NCI-H187 (cell line): ENCODE results near the gene LYSMD4.

ENCODE experiments used
- DNase-seq, 2 experiments: peaks; one replicate each; lab custom pipeline; 2025; lab: John Stamatoyannopoulos, UW

Gene LYSMD4

GRCh38 chr15:99731336-99732123, 1.7 kb downstream of the LYSMD4 start:
- DNase-seq = no peak

GRCh38 chr15:99729920-99730319, 3.3 kb downstream of the LYSMD4 start:
- DNase-seq = no peak

- DNase-seq = no peak
These were observed 3.9 kb downstream of the LYSMD4 start for GRCh38 chr15:99729327-99729726.

DNA sequence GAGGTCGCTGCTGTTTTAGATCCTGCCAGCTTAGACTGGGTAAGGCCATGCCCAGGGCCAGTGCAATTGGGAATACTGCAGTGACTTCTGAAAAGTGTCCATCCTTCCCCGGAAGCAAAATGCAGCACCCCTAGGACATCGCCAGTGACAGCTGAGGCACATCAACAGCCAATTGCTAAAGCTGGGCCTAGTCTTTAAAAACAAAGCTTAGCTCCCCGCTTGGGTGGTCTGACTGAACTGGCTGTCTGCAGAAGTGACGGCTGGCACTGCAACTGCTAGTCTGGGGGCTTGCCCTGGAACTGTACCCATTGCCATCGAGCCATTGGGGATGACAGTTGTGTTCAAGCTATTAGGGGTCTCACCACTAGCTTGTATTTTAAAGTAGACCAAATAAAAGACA, 4.3 kb downstream of the LYSMD4 start:
- DNase-seq = no peak

GRCh38 chr15:99727733-99728132, 5.5 kb downstream of the LYSMD4 start:
- no peak for DNase-seq

DNA sequence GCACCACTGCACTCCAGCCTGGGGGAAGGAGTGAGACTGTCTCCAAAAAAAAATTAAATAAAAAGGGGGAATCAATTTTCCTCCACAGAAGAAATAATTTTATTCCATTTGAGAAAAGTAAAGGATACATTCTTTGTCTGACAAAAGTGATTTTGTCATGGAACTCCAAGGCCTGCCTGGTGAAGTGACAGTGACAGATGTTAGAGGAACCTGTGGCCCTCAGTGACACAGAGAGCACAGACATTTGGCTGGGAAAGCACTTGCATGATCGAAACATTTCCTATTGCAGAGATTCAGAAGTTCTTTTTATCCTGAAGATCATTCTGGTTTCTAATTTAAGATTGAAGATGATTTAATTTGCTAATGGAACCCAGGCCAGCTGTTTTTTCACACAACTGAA, 5.9 kb downstream of the LYSMD4 start:
- no peak for DNase-seq

DNA sequence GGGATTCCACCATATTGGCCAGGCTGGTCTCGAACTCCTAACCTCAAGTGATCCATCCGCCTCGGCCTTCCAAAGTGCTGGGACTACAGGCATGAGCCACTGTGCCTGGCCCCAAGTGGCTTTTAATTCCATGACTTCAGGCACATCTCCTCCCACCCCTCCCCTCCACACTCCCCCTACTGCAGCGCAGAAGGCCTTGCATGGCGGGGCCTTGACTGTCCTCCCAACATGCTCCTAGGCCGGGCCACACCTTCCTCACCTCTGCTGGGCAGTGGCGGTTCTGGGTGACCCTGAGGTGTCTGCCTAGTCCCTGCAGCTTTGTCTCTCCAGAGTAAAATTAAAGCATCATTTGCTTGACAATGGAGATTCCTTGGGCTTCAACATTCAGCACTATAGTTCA, 6.9 kb downstream of the LYSMD4 start:
- no peak for DNase-seq

GRCh38 chr15:99722406-99722805, 10.8 kb downstream of the LYSMD4 start:
- DNase-seq = no peak

DNA sequence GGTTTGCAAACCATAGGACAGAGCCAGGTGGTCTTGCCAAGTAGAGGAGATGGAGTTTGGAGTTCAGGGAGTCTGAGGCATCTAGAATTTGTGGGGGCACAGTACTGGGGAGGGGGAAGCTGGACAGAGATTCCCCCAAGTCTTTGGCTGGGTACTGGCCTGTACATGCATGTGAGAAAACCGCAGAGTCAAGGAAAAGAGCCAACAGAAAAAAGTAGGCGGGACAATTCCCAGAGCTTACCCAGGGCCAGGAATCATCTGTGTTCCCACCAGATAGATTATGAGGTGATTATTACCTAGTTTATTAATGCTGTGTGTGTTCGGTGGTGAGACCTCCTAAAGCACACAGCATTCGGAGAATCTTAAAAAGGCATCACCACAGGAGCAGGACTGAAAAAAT, 11.3 kb downstream of the LYSMD4 start:
- DNase-seq = no peak

GRCh38 chr15:99721104-99721778, 12.0 kb downstream of the LYSMD4 start:
- DNase-seq = no peak

DNA sequence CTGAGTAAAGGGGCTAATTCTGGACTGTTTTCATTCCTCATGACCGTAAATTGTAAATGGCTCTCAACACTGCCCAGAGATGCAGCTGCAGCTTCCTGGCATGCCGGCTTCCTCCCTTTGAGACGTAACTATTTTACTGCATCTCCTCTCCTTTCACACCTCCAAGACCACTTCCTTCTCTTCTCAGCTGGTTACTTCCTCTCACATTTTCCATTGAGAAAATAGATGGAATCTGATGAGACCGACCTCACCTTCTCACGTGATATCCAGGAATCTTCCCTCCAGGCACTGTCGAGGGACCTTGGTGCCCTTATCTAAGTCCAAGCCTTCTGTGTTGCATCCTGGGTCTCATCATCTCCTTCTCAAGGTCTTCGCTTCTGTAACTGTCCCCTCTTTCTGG, 12.7 kb downstream of the LYSMD4 start:
- no peak for DNase-seq

DNA sequence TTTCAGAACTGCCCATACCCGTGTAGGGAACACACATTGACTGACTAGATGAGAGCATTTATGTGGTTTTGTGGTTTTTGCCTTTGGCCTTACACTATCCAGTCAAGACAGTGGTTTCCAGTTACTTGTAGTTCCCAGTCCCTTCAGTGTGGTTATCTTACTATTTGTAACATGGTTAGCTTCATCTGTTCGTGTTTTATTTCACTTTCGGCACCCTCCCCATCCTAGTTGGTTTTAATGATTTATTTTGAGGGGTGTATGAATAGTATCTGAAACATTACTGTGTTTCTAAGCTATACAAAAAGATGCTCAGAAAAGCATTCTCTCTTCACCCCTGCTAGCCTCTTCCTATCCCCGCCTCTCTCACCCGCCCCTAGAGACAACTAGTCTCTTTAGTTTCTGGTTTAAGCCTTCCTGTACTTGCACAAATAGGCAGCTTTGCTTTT, 14.1 kb downstream of the LYSMD4 start:
- peak; percentile 41 to 44 for DNase-seq

- DNase-seq = no peak
These were observed 14.8 kb downstream of the LYSMD4 start for GRCh38 chr15:99718421-99718820.

DNA sequence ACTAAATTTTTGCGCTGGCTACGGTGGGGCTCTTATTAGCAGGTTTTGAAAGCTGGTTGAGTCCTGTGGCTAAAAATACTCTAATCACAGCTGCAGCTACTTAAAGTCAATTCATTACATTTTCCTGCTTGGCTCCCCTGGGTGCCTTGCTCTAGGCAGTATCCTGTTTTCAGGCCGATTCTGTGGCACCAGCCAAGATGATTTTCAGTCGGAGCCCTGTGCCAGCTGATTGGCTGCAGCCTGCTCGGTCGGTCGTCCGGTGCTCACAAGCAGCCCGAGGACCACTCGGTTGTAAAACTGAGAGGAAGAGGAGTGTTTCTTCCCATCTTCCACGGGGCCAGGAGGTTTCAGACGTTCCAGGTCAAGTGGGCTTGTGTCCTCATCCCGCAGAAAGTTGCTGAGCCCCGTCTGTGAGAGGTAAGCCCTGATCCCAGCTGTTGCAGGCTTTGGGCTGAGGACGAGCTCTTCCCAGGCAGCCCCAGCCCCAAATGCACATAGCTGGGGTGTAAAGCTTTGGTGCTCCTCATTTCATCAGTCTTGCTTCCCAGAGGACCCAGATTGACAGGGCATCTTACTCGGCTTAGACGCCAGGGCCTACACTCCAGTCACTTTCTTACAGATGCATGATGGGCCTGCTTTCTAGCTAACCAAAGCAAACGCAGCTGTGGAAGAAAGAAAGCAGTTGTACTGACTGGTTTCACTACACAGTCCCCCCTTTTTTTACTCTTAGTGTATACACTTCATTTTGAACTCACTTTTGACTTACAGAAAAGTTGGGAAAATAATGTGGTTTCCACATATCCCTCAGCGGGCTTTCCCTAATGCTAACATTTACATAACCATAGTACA, 15.9 kb downstream of the LYSMD4 start:
- no peak for DNase-seq

DNA sequence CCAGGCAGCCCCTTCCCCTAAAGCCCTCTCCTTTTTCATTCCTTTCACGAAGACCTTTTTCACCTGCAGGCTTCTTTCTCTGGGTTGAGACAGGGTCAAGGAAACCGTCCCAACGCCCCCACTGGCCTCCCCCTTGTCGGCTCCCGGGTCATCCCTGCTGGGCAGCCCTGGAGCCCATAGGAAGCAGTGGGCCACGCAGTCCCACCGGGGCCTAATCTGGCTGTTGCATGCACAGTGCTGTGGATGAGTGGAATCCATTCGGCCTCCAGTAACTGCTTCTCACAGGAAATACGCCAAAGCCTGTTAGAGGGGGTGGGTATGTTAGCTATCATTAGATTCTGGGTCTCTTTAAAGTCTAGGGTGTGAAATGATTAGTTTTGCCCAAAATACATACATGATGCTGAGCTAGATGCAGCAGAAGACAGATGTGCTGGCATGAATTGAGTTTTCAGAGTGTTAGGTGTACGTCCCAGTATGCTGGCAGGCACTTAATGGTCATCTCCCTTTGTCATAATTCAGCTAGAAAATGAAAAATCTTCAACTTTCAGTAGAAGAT, 16.6 kb downstream of the LYSMD4 start:
- no peak for DNase-seq

GRCh38 chr15:99712415-99712814, 20.8 kb downstream of the LYSMD4 start:
- DNase-seq = no peak

DNA sequence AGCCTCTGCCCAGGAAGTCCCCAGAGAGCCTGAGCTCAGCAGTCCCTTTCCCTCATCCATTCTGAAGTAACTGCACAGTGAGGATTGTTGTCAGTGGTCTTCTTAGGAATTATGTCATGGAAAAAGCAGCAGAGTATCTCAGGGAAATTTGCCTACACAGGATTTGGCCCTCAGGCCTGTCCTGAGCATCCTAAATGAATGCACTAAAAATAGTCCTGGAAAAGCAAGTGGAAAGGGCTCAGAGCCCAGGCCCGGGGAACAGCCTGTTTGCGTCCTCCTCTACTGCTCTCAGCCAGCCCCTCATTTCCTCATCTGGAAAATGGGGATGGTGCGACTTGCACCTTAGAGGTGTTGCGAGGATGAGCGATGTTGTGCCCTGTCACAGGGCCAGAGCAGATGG, 21.6 kb downstream of the LYSMD4 start:
- no peak for DNase-seq

DNA sequence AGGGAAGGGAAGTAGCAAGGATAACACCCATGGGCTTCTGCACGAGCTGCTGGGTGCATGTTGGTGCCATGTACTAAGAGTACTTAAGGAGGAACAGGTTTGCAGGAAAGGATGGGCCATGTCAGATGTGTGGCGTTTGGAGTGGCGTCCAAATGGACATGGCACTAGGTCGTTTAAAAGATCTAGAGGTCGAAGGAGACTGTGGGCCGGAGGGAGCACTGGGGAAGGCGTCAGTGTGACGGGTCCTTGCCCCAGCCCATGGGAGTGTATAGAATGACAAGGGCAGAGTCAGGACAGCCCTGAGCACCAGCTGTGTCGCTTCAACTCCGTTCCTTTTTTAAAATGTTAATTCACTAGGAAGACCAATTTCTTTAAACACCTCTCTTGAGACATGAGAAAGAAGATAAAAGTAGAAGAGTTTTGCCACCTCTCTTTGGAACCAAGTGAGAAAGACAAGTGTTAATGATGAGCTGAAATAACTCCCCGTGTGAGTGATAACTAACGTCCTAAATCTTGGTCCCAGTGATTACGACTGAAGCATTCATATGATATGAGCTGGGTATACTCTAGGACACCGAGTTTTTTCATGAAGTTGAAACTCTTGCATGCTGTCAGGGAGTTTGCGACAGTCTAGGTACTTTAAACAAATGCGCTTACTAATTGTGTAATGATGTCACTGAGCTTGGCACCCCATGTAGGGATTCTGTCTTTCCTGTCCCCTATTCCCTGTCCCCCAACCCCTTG, 23.8 kb downstream of the LYSMD4 start:
- no peak for DNase-seq

DNA sequence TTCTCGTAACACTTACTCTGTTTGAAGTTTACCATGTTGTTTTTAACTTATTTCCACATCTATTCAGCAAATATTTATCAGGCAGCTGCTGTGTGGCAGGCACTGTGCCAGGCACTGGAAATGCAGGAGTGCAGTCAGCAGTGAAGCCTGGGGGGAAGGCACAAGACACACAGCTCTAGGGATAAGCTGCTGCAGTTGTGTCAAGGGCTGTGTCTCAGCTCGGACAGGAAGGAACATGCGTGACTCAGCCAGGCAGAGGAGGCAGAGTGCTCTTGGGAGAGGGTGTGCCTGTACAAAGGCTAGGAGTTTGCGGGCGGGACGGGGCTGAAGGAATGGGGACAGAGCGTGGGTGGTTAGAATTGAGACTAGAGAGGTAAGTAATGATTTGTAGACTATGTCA, 24.7 kb downstream of the LYSMD4 start:
- DNase-seq = no peak

- no peak for DNase-seq
These were observed 25.6 kb downstream of the LYSMD4 start for GRCh38 chr15:99707473-99708270.
